Type B pancreatic cell (in vitro differentiated cells): ENCODE data around the gene NECTIN4. TPM values are rescaled to one million over a fixed set of nuclear protein-coding genes. Genes with fewer than 3 reads are reported as not detected.

Source experiments
- DNase-seq: peaks from one replicate; pipeline ENCODE4 v3.0.0; 2021; ENCODE audit warnings: mixed read lengths; ENCODE audit not compliant: unreplicated experiment; ENCODE audit errors: extremely low spot score
- H3K27ac Mint-ChIP-seq: 2 replicates; pipeline ENCODE4 v1.8.0; 2021; ENCODE audit warnings: mild to moderate bottlenecking, mixed read lengths
- H3K27me3 Mint-ChIP-seq: 2 replicates; pipeline ENCODE4 v1.8.0; 2021; ENCODE audit warnings: mixed read lengths
- H3K36me3 Mint-ChIP-seq: 2 replicates; pipeline ENCODE4 v1.8.0; 2021; ENCODE audit warnings: mixed read lengths
- H3K4me1 Mint-ChIP-seq: one replicate; pipeline ENCODE4 v1.8.0; 2021; ENCODE audit warnings: mixed read lengths; ENCODE audit not compliant: unreplicated experiment
- H3K4me3 Mint-ChIP-seq: 2 replicates; pipeline ENCODE4 v1.8.0; 2021; ENCODE audit warnings: mild to moderate bottlenecking, mixed read lengths
- H3K9me3 Mint-ChIP-seq: 2 replicates; pipeline ENCODE4 v1.8.0; 2021; ENCODE audit warnings: mixed read lengths
- CTCF ChIP-seq: fragments of 200-600 bp; sonication (generic); conservative IDR thresholded peaks from 2 replicates; pipeline ENCODE4 v1.5.0; 2021; ENCODE audit warnings: antibody characterized with exemption, mild to moderate bottlenecking
- total RNA-seq: library from RNA; stranded (reverse); gene quantifications from 2 replicates; pipeline ENCODE4 v1.2.1, GENCODE V29; 2021; ENCODE audit warnings: low replicate concordance

Gene NECTIN4
- total RNA-seq, 1 donor from 2014 or later = 57.7 TPM

DNA sequence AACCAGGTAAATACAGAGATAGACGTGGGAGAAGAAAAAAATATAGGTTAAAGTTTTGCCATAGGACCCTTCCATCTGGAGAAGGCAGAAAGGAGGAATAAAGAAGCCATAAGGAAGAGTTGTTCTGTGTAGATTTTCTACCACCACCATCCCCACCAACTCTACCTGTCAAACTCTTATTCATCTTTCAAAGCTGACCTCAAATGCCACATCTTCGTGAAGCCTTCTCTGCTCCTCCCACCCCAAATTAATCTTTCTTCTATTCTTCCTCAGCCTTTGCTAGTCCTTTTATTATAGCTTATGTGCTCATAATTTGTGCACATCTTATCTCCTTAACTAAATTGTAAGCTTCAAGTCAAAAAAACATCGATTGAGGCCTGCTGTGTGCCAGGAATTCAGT lies 1.3 kb upstream of the NECTIN4 start:
- no peaks in the 10 kb centered on the region for H3K4me1 Mint-ChIP-seq
- TF ChIP-seq CTCF = no peak
- H3K9me3 Mint-ChIP-seq = no peaks in the 10 kb centered on the region
- no peak for DNase-seq
- H3K27me3 Mint-ChIP-seq = no peaks in the 10 kb centered on the region
- peak overlapping the region; percentile 97 for H3K27ac Mint-ChIP-seq
- H3K4me3 Mint-ChIP-seq = peak overlapping the region; percentile 88
- H3K36me3 Mint-ChIP-seq = peaks cover 4% of the 10 kb centered on the region

GRCh38 chr1:161089938-161090337 lies 580 bp upstream of the NECTIN4 start:
- H3K27ac Mint-ChIP-seq = peak overlapping the region; percentile 97
- no peaks in the 10 kb centered on the region for H3K27me3 Mint-ChIP-seq
- H3K4me1 Mint-ChIP-seq = no peaks in the 10 kb centered on the region
- H3K4me3 Mint-ChIP-seq = peak overlapping the region; percentile 88
- H3K36me3 Mint-ChIP-seq = peaks cover 4% of the 10 kb centered on the region
- TF ChIP-seq CTCF = no peak
- H3K9me3 Mint-ChIP-seq = no peaks in the 10 kb centered on the region
- no peak for DNase-seq

DNA sequence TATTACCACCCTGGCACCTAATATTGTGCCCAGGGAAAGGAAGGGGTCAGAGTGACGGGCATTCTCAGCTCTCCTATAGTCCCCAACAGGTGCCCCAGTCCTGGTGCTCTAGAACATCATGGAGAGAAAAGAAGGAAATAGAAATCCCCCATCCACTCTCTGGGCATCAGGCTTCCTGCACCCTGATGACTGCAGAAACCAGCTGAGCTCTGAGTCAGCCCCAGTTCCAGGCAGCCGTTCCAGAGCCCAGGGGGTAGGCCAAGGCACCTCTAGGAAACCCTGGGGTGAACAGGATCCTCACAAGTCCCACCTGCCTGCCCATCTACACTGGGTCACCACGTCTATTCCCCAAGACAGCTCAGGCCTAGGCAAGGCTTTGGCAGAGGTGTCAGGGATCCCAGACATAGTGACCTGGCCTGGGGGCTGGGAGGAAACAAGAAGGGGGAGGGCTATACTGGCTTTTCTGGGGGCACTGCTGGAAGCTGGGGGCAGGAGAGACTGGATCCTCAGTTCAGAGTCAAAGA lies 709 bp downstream of the NECTIN4 start:
- peak overlapping the region; percentile 88 for H3K4me3 Mint-ChIP-seq
- TF ChIP-seq CTCF = no peak
- peaks cover 9% of the 10 kb centered on the region for H3K4me1 Mint-ChIP-seq
- peak overlapping the region; percentile 97 for H3K27ac Mint-ChIP-seq
- H3K9me3 Mint-ChIP-seq = no peaks in the 10 kb centered on the region
- H3K36me3 Mint-ChIP-seq = peaks cover 4% of the 10 kb centered on the region
- no peak for DNase-seq
- no peaks in the 10 kb centered on the region for H3K27me3 Mint-ChIP-seq

DNA sequence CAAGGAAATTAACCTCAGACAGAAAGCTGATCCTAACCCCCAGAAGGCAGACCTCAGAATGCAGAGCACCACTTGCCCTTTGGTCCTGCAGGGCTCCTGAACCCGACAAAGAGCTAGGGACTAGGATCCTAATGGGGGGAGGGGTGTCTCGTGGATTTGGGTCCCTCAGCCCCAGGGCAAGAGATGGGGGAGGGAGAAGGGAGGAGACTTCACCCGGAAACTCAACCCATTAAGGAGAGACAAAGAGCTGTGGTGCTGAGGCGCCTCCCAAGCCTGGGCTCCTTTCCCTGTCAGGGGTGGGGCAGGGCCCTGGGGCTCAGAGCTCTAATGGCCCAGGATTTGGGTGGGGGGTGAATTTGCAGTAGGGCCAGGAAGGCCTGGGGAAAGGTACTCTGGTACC lies 2.9 kb downstream of the NECTIN4 start:
- H3K4me3 Mint-ChIP-seq = peak overlapping the region; percentile 88

GRCh38 chr1:161085165-161085564 lies 4.2 kb downstream of the NECTIN4 start:
- TF ChIP-seq CTCF = no peak
- Mint-ChIP-seq H3K4me3 (peak overlapping the region; percentile 88), H3K36me3 (peaks cover 15% of the 10 kb centered on the region), H3K27ac (peak overlapping the region; percentile 97), H3K4me1 (peaks cover 25% of the 10 kb centered on the region), H3K9me3 (no peaks in the 10 kb centered on the region), H3K27me3 (no peaks in the 10 kb centered on the region)
- no peak for DNase-seq

More for the DNA sequence above, 2.9 kb downstream of the NECTIN4 start:
- Mint-ChIP-seq H3K9me3 (no peaks in the 10 kb centered on the region), H3K36me3 (peaks cover 4% of the 10 kb centered on the region), H3K27ac (peak overlapping the region; percentile 97), H3K27me3 (no peaks in the 10 kb centered on the region), H3K4me1 (peaks cover 14% of the 10 kb centered on the region)
- DNase-seq = no peak
- no peak for TF ChIP-seq CTCF

GRCh38 chr1:161084597-161084988 lies 4.8 kb downstream of the NECTIN4 start:
- H3K27ac Mint-ChIP-seq = peak overlapping the region; percentile 97
- peaks cover 25% of the 10 kb centered on the region for H3K4me1 Mint-ChIP-seq
- DNase-seq = no peak
- H3K4me3 Mint-ChIP-seq = peak overlapping the region; percentile 88
- no peaks in the 10 kb centered on the region for H3K9me3 Mint-ChIP-seq
- H3K27me3 Mint-ChIP-seq = no peaks in the 10 kb centered on the region
- H3K36me3 Mint-ChIP-seq = peaks cover 15% of the 10 kb centered on the region
- no peak for TF ChIP-seq CTCF
